OCI-LY7 (cell line): Measurements from ENCODE around the gene TPCN2. TPM values are rescaled to one million over a fixed set of nuclear protein-coding genes. Genes with fewer than 3 reads are reported as not detected.
"Not testable (repeated sequence)": the region's sequence is repeated elsewhere in the genome, so short reads cannot be mapped to it uniquely, and the experiment has no call there.

Source experiments
- Bru-seq: library from RNA; stranded (reverse); fragments of 400-500 nt; gene quantifications from one replicate; lab custom pipeline; 2021; lab: Mats Ljungman, UMichigan
- BruChase-seq, 2 experiments: library from RNA; stranded (reverse); fragments of 400-500 nt; gene quantifications; one replicate each; lab custom pipeline; 2021; lab: Mats Ljungman, UMichigan
- BruUV-seq: library from RNA; stranded (reverse); fragments of 400-500 nt; replicated peaks from 2 replicates; lab custom pipeline; 2021; lab: Mats Ljungman, UMichigan
- CTCF ChIA-PET: fragments of 300-600 bp; sonication (Branson Sonifier 250); formaldehyde crosslinking; loops from one replicate; lab custom pipeline; 2022; ENCODE audit warnings: antibody characterized with exemption; ENCODE audit not compliant: unreplicated experiment; lab: Charles Lee
- POLR2A ChIA-PET: fragments of 300-600 bp; sonication (Branson Sonifier 250); formaldehyde crosslinking; loops from one replicate; lab custom pipeline; 2022; ENCODE audit warnings: antibody characterized with exemption; lab: Charles Lee
- DNase-seq: peaks from one replicate; pipeline ENCODE4 v3.0.0-alpha.2; 2015; ENCODE audit warnings: low spot score
- H2AFZ ChIP-seq: fragments of 200-600 bp; sonication (generic), shearing (Covaris generic); 2 replicates; pipeline ENCODE4 v1.6.1; 2014; ENCODE audit warnings: mild to moderate bottlenecking, antibody characterized with exemption, low read length, moderate library complexity
- H3K27ac ChIP-seq: fragments of 200-600 bp; sonication (generic); 2 replicates; pipeline ENCODE4 v1.5.1; 2014; ENCODE audit warnings: mixed run types, low read depth, mild to moderate bottlenecking, moderate library complexity, low read length, inconsistent platforms; ENCODE audit not compliant: poor library complexity, severe bottlenecking
- H3K36me3 ChIP-seq: fragments of 200-600 bp; sonication (generic); 2 replicates; pipeline ENCODE4 v1.6.1; 2014; ENCODE audit warnings: mild to moderate bottlenecking, antibody characterized with exemption, low read length, moderate library complexity, mixed read lengths; ENCODE audit not compliant: insufficient read depth
- H3K4me1 ChIP-seq: fragments of 200-600 bp; sonication (generic); 2 replicates; pipeline ENCODE4 v1.5.1; 2014; ENCODE audit warnings: mild to moderate bottlenecking, low read length; ENCODE audit not compliant: insufficient read depth, poor library complexity, severe bottlenecking
- H3K4me2 ChIP-seq: fragments of 200-600 bp; sonication (generic); 2 replicates; pipeline ENCODE4 v1.6.1; 2014; ENCODE audit warnings: mild to moderate bottlenecking, low read length
- H3K4me3 ChIP-seq: fragments of 200-600 bp; sonication (generic); 2 replicates; pipeline ENCODE4 v1.5.1; 2014; ENCODE audit warnings: mild to moderate bottlenecking, low read depth, low read length; ENCODE audit not compliant: poor library complexity, severe bottlenecking
- H3K79me2 ChIP-seq: fragments of 200-600 bp; sonication (generic); 2 replicates; pipeline ENCODE4 v1.6.1; 2016; ENCODE audit warnings: low read depth, mild to moderate bottlenecking, low read length, moderate library complexity, mixed read lengths; ENCODE audit not compliant: insufficient read depth
- H3K9me2 ChIP-seq: fragments of 200-600 bp; sonication (generic); 2 replicates; pipeline ENCODE4 v1.6.1; 2016; ENCODE audit warnings: mild to moderate bottlenecking, low read length, mixed read lengths; ENCODE audit not compliant: insufficient read depth
- H3K9me3 ChIP-seq: fragments of 200-600 bp; sonication (generic); 2 replicates; pipeline ENCODE4 v1.6.1; 2014; ENCODE audit warnings: mild to moderate bottlenecking, mixed run types, low read length, mixed read lengths
- H4K20me1 ChIP-seq: fragments of 200-600 bp; sonication (generic); 2 replicates; pipeline ENCODE4 v1.6.1; 2014; ENCODE audit warnings: mild to moderate bottlenecking, antibody characterized with exemption, low read length, moderate library complexity, mixed read lengths; ENCODE audit not compliant: insufficient read depth
- CTCF ChIP-seq: fragments of 200-600 bp; sonication (generic); conservative IDR thresholded peaks from 2 replicates; pipeline ENCODE4 v1.5.1; 2014; ENCODE audit warnings: mild to moderate bottlenecking, antibody characterized with exemption, low read length, moderate library complexity, mixed read lengths
- EZH2phosphoT487 ChIP-seq: fragments of 200-600 bp; sonication (generic); IDR thresholded peaks from 2 replicates; pipeline ENCODE4 v1.6.1; 2018; ENCODE audit warnings: low read depth, borderline replicate concordance, mild to moderate bottlenecking, mixed run types, antibody characterized with exemption, low read length, moderate library complexity, mixed read lengths
- intact Hi-C: fragments of 100-400 bp; cut with micrococcal nuclease; formaldehyde crosslinking; loops from one replicate; pipeline ENCODE4 v1.10.0; 2022; ENCODE audit not compliant: unreplicated experiment
- long read RNA-seq: library from polyadenylated mRNA; stranded (forward); transcript quantifications from one replicate; pipeline ENCODE4 v2.0.0, GENCODE V29; 2022
- total RNA-seq, 2 experiments: library from RNA; depleted of rRNA in 1 of 2; stranded (reverse); fragments of >200 nt in 1 of 2; shearing (Covaris generic) in 1 of 2; gene quantifications; 2 replicates each; pipeline ENCODE4 v1.2.3, GENCODE V29; 2014 to 2022

TPCN2 gene
- 21.5 and 30.0 TPM in 2 replicates for total RNA-seq (2014; rRNA removed; shearing (Covaris generic))
- 59.8 and 65.2 TPM in 2 replicates for total RNA-seq (2022)
- percentile 60 among the genes with signal in this experiment for Bru-seq, nascent RNA
- BruChase-seq, experiment 1, labeled RNA remaining after a 6-hour chase: percentile 69 among the genes with signal in this experiment
- BruChase-seq, experiment 2, labeled RNA remaining after a 2-hour chase: percentile 73 among the genes with signal in this experiment
- long read RNA-seq, transcript TPCN2-201 (25 exons, 2,931 nt): major isoform, 10 of 75 reads
- long read RNA-seq, partial matches to known transcripts: 12 of 75 reads
- long read RNA-seq, other reads (novel, unspliced or antisense): 53 of 75 reads

- intact Hi-C loops: no loop called here
- POLR2A ChIA-PET: interaction anchor here (0.6 kb wide), 2 partner anchors 90 to 222 kb away, joined by 3 to 6 read pairs; no protein-coding TSS in a partner anchor
Measured at GRCh38 chr11:69048694-69049489, at the start of gene TPCN2. TSS of gene TPCN2 (plus strand) at chr11:69048932. CDS start at chr11:69048998, 66 bp downstream.

GRCh38 chr11:68999093-68999747 is 49.5 kb upstream of the TPCN2 start:
- intact Hi-C loops: no loop called here
- CTCF ChIA-PET: no interaction called here

More at GRCh38 chr11:69048694-69049489, at the start of gene TPCN2:
- H4K20me1 ChIP-seq: no peaks in the 10 kb centered on the region
- CTCF ChIA-PET: interaction anchor here (0.6 kb wide), 1 partner anchor 98 kb away, joined by 5 read pairs; no protein-coding TSS in a partner anchor
- H3K36me3 ChIP-seq: peaks cover 4% of the 10 kb centered on the region
- no peaks in the 10 kb centered on the region for H3K9me2 ChIP-seq
- H3K4me2 ChIP-seq: peak within 1 kb of the TSS; percentile 88
- no peak for TF ChIP-seq EZH2phosphoT487
- TF ChIP-seq CTCF: no peak
- no peaks in the 10 kb centered on the region for H3K9me3 ChIP-seq
- DNase-seq: peak; percentile 97
- peak within 1 kb of the TSS; percentile 96 for H3K27ac ChIP-seq
- H3K4me1 ChIP-seq: peaks cover 79% of the 10 kb centered on the region
- peak within 1 kb of the TSS; percentile 78 for H2AFZ ChIP-seq
- BruUV-seq: no TSS peak
- peak within 1 kb of the TSS; percentile 92 for H3K4me3 ChIP-seq
- H3K79me2 ChIP-seq: peaks cover 48% of the 10 kb centered on the region

GRCh38 chr11:68999748-69000355 is 48.9 kb upstream of the TPCN2 start:
- H3K9me3 ChIP-seq, H3K4me1 ChIP-seq, H4K20me1 ChIP-seq, H3K4me3 ChIP-seq, DNase-seq, H3K79me2 ChIP-seq, POLR2A ChIA-PET, H2AFZ ChIP-seq, intact Hi-C loops, H3K9me2 ChIP-seq, CTCF ChIA-PET, H3K36me3 ChIP-seq, H3K4me2 ChIP-seq, H3K27ac ChIP-seq, BruUV-seq: not testable (repeated sequence)

More at GRCh38 chr11:68999093-68999747, 49.5 kb upstream of the TPCN2 start:
- Histone ChIP-seq H4K20me1 (no peaks in the 10 kb centered on the region), H3K9me2 (no peaks in the 10 kb centered on the region), H3K4me2 (no peak overlapping the region), H3K79me2 (no peaks in the 10 kb centered on the region), H3K9me3 (no peaks in the 10 kb centered on the region), H3K4me3 (no peak overlapping the region), H3K4me1 (no peaks in the 10 kb centered on the region), H3K36me3 (no peaks in the 10 kb centered on the region), H2AFZ (no peak overlapping the region), H3K27ac (no peak overlapping the region)
- POLR2A ChIA-PET: no interaction called here
- BruUV-seq: no TSS peak
- TF ChIP-seq CTCF (no peak), EZH2phosphoT487 (no peak)
- DNase-seq: no peak
